ENCODE data around the gene TMSB10.
"Not testable (repeated sequence)": the region's sequence is repeated elsewhere in the genome, so short reads cannot be mapped to it uniquely, and the experiment has no call there.

TMSB10 gene

DNA sequence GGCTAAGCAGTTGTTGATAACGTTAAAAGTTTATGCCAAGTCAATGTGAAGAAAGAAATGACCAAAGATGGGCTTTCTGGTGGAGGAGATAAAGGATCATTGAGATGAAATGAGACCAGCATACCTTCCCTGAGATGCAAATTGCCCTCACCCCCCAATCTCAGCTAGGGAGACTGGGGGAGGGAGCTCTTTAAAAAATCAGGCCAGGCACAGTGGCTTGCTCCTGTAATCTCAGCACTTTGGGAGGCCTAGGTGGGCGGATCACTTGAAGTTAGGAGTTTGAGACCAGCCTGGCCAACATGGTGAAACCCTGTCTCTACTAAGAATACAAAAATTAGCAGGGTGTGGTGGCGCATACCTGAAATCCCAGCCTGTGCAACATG lies 34.6 kb downstream of the TMSB10 start:
- no peak for ATAC-seq

DNA sequence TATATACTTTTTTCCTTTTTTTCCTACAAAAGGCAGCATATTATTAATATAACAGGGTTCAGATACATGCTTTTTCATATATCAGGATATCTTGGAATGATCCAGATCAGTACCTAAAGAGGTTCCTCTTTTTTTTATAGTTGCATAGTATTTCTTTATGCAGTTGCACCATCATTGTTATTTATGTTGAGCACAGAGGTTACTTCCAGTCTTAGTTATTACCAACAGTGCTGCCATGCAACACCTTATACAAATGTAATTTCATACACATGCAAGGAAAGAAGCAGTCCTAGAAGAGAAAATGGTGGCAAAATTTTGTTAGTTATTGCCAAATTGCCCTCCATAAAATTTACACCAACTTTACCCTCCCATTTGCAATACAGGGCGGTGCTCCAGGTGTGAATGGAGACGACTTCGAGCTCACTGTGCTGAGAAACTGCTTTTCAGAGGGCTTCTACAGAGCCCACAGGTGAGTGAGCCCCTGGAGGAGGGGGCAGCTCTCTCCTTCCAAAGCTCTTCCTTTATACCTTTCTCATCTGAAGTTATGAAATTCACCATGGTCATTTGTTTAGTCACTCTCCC lies 35.5 kb downstream of the TMSB10 start:
- no peak for ATAC-seq

DNA sequence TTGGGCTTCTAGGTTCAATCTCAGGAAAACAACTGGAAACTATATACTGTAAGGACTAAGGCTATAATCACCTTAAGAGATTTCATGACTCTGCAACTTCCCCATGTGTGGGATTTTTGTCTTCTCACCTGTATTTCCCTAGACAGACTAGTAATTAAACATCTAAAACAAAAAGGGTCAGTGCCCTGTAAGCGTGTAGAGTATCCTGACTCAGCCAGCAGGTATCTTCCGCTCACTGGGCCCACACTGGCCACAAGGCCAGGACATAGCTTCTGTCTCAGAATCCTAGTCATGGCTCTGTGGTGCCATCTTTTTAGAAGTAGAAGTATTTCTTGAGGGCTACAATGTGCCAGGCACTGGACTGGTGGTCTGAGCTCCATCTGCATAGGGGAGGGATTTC lies 36.7 kb downstream of the TMSB10 start:
- no peak for ATAC-seq

DNA sequence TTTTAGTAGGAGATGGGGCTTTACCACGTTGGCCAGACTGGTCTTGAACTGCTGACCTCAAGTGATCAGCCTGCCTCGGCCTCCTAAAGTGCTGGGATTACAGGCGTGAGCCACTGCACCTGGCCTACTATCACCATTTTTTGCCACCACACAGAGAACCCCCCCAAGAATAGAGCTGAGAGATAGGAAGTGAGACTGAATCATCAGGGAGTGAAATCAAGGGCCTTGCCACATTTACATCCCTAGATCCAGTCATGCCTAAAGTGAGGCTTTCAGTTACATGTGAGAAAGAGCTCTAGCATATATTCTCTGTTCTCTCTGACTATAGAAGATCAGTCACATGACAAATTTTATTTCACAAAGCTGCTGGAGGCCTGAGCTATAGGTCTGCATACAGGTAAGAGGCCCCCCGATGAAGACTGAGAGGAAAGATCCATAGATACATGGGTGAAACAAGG lies 37.5 kb downstream of the TMSB10 start:
- peak in 1 of 2 donors; percentile 3 for ATAC-seq

DNA sequence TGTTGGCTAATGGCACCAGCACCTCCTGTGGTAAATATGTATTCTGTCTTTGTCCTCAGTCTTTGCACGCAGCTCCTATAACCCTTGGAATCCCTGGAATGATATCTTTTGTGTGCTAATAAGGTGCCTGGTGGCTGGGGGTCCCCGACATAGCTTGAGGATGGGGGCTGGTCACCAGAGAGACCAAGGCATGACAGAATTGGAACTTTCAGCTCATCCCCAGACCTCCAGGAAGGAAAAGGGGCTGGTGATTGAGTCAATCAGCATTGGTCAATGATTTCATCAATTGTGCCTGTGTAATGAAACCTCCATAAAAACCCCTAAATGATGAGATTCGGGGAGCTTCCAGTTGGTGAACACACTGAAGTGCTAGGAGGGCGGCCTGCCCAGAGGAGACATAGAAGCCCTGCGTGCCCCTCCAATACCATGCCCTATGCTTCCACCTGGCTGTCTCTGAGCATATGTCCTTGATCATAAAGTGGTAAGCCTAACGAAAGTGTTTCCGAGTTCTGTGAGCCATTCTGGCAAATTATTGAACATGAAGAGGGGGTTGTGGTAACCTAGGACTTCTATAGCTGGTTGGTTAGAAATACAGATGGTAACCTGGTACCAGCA lies 38.9 kb downstream of the TMSB10 start:
- ATAC-seq: no peak

DNA sequence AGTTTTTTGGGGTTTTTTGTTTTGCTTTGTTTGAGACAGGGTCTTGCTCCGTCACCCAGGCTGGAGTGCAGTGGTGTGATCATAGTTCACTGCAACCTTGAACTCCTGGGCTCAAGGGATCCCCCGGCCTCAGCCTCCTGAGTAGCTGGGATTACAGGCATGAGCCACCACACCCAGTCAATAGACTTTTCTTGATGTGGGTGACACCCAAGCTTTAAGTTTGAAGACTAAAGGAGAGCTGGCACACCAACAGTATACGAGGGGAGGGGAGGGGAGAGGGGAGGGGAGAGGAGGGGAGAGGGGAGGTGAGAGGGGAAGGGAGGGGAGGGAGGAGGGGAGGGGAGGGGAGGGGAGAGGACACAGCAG lies 40.4 kb downstream of the TMSB10 start:
- not testable (repeated sequence) for ATAC-seq

DNA sequence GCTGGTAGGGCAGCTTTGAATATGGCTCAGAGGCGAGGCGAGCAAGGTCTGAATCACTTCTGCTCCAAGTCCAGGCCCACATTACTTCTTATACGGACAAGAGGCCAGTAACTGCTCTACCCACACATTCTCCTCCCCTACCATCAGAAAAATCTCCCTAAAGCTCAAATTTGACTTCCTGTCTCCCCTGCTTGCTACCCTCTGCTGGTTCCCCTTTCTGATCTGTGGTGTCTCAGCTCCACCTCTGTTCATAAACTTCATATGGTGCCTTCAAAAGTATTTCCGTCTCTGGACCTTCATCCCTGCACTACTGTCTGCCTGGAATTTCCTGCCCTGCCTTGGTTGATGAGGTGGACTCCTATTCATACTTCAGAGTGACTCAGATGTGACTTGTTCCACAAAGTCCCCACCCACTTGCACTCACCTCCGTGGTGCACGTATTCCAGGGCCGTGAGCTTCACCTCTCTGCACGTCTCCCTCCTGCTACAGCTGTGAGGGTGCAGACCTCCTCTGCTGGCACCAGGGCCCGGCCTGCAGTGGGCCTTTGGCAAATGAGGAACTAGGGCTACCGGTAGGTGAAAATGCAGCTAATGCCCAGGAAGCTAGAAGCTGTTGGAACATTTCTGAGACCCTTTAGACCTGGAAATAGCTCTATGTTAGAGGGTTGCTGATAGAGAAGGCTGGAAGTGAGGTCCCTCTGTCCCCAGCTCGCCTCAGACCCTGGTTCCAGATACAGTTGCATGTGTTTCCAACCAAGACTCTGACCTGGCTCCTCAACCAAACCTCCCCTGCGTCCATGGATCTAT lies 41.0 kb downstream of the TMSB10 start:
- peak; percentile 95 to 96 for ATAC-seq

DNA sequence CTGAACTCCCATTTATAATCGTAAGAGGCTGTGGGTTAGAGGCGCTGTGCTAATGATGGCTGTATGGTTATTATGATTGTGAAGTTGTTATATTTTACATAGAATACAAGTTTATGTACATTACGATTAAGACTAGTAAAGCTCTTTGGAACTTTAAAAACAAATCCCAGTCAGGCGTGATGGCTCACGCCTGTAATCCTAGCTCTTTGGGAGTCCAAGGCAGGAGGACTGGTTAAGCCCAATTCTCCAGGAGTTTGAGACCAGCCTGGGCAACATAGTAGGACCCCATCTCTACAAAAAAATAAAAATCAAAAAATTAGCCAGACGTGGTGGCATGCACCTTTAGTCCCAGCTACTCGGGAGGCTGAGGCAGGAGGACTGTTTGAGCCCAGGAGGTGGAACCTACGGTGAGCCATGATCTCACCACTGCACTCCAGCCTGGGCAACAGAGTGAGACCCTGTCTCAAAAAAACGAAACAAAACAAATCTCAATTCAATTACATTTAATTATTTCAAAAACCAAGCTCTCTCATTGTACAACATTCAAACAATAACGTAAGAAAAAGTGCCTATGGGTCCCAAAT lies 41.6 kb downstream of the TMSB10 start:
- ATAC-seq: no peak

DNA sequence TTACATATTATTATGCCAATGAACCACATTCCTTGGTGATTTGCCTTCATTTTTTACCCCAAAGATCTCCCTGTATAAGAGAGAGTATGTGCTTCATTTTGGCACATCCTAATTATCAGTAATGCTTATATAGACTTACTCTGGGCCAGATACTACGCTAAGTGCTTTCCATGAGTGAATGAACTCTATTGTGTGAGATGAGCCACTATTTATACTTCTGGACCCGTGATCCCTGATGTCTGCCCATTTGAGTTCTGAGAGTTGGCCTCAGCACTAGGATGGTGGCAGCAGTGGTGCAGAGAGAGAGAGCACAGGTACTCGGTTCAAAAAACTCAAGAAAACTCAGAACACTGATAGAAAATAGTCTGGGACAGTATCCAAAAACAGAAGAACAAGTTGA lies 48.1 kb downstream of the TMSB10 start:
- no peak for ATAC-seq

DNA sequence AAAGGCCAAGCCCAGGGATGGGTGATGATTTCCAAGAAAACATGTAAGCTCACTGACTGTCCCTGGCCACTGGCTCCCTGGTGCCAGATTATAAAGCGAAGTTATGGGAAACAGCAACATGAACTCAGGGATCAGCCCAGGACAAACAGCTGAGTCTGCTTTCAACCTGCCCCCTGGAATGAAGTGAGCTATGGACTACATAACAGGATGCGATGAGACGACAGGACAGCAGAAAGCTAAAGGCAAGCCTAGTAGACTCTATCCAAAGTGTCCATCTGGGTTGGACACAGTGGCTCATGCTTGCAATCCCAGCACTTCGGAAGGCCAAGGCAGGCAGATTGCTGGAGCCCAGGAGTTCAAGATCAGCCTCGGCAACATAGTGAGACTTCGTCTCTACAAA lies 48.9 kb downstream of the TMSB10 start:
- no peak for ATAC-seq
